ENCODE results near the gene MSH6.
"Not testable (repeated sequence)": the region's sequence is repeated elsewhere in the genome, so short reads cannot be mapped to it uniquely, and the experiment has no call there.

MSH6 gene

DNA sequence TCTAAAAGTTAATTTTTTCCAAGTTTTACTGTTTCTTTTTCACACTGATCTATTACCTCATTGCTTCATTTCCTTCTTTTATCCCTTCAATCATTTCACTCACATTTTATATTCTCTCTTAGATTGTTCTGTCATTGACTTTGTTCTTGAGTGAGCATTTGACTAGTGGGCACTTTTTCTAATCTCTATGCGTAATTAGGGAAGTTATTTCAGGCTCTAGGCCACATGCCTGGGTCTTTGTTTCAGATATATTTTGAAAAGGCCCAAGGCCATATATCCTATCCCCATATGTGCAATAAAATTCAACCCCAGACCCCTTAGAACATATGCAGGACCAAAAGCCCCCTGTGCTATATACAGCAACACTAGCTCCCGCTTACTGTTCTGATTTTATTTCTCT lies 61.2 kb downstream of the MSH6 start:
- no peak for DNase-seq (ENCODE audit: low read depth)

DNA sequence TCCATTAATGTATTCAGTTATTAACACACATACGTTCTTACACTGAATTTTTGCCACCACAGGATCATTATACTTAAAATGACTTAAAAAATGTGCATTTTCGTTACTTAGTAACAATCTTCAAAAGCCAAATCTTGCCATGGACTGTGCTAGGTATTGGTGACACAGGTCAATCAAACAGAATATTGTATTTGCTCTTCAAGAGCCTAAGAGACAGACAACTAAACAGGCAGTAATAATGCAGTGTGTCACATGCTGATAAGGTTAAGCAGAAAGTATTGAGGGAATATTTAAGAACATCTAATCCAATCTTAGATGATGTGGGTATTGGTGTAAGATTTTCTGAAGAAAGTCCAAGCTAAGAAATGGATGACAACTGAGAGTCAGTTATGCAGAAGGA lies 66.4 kb downstream of the MSH6 start:
- DNase-seq (ENCODE audit: low read depth) = no peak

DNA sequence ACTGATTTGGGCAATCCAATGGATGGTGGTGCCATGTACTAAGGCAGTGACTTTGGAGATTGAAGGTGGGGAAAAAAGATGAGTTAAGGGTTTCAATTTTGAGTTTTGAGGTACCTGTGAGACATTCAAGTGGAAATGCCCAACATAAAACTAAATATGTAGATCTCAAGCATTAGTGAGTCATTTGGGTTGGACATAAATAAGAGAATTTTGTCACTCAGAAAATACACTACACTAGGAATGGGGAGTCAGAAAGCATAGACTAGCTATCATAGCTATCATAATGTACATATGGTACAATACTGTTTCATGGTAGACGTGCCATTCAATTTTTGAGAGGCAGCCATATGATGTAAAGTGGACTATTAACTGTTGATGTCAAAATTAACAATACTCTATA lies 67.3 kb downstream of the MSH6 start:
- no peak for DNase-seq (ENCODE audit: low read depth)

DNA sequence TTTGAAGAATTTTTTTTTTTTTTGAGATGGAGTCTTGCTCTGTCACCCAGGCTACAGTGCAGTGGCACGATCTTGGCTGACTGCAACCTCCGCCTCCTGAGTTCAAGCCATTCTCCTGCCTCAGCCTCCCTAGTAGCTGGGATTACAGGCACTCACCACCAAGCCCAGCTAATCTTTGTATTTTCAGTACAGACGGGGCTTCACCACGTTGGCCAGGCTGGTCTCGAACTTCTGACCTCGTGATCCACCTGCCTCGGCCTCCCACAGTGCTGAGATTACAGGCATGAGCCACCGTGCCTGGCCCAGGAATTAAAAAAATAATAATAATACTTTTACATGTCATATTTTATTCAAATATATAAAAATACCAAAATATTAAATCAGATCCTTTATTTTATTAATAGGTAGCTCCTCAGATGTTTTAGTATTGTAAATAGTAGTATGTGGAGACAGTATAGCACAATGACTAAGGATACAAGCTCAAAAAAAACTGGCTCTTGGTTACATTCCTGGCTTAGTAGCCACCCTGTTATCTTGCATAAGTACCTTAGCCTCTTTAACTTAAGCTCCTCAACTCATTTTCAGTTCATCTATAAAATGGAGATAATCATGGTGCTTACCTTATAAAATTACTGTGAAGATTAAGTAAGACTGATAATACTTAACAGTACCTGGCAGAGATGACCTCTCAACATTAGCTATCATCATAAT lies 70.3 kb downstream of the MSH6 start:
- not testable (repeated sequence) for DNase-seq (ENCODE audit: low read depth)

Measured in HS-27A (cell line).